ENCODE results near the gene S100A14. TPM values are rescaled to one million over a fixed set of nuclear protein-coding genes. Genes with fewer than 3 reads are reported as not detected.

The S100A14 gene
- polyA plus RNA-seq, 1 of the 3 experiments (the other 2 are of a cell fraction) = 0.15 TPM

DNA sequence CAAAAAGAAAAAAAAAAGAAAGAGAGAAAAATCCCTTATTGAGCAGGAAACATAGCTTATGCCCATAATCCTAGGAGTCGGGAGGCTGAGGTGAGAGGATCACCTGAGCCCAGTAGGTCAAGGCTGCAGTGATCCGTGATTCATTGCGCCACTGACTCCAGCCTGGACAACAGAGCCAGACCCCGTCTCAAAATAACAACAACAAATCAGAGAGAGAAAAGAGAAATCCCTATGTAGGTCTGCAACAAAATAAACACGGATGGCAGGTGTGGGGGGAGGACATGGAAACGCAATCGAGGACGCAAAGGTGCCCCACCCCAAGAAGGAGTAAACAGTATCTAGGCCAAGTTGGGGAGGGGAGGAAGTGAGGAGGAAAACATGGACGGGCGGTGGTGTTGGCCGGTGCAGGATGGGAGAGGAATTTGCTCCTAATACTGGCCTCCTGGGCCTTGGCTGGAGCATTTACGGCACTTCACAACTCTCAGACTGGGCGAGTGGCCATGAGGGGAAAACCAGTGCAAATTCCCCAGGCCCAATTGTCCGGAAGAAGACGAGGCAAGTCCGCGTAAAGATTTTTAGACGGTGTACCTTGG, 17.1 kb upstream of the S100A14 start:
- Histone ChIP-seq H3K9me2 (no peaks in the 10 kb centered on the region), H3K4me2 (no peak overlapping the region), H3K27me3 (ENCODE audit: insufficient read depth) (no peaks in the 10 kb centered on the region), H4K20me1 (ENCODE audit: insufficient read depth) (peaks cover 3% of the 10 kb centered on the region; the same call in 1 of the 2 replicates), H2AFZ (ENCODE audit: low read depth) (no peak overlapping the region), H3K9ac (no peak overlapping the region), H3K4me3 (ENCODE audit: low read depth in 2 of 2, low read length in 1 of 2) (peak overlapping the region in 1 of 2 experiments; percentile 4; a peak in 1 of 4 replicates), H3K4me1 (ENCODE audit: control insufficient read depth in 1 of 2, insufficient read depth in 2 of 2, low read depth in 1 of 2, low read length in 1 of 2) (no peaks in the 10 kb centered on the region; a peak in 1 of 4 replicates), H3K36me3 (replicated peaks in 1 of 2; ENCODE audit: control insufficient read depth in 1 of 2, insufficient read depth in 2 of 2, low read length in 1 of 2) (peaks cover 21 to 29% of the 10 kb centered on the region in 2 experiments), H3K79me2 (ENCODE audit: insufficient read depth) (peaks cover 47% of the 10 kb centered on the region), H3K9me3 (no peaks in the 10 kb centered on the region), H3F3A (replicated peaks; ENCODE audit: insufficient read depth) (peaks cover 20% of the 10 kb centered on the region), H3K27ac (ENCODE audit: low read depth in 2 of 2, low read length in 1 of 2) (no peak overlapping the region; a peak in 1 of 4 replicates)
- TF ChIP-seq, protein P1, sequence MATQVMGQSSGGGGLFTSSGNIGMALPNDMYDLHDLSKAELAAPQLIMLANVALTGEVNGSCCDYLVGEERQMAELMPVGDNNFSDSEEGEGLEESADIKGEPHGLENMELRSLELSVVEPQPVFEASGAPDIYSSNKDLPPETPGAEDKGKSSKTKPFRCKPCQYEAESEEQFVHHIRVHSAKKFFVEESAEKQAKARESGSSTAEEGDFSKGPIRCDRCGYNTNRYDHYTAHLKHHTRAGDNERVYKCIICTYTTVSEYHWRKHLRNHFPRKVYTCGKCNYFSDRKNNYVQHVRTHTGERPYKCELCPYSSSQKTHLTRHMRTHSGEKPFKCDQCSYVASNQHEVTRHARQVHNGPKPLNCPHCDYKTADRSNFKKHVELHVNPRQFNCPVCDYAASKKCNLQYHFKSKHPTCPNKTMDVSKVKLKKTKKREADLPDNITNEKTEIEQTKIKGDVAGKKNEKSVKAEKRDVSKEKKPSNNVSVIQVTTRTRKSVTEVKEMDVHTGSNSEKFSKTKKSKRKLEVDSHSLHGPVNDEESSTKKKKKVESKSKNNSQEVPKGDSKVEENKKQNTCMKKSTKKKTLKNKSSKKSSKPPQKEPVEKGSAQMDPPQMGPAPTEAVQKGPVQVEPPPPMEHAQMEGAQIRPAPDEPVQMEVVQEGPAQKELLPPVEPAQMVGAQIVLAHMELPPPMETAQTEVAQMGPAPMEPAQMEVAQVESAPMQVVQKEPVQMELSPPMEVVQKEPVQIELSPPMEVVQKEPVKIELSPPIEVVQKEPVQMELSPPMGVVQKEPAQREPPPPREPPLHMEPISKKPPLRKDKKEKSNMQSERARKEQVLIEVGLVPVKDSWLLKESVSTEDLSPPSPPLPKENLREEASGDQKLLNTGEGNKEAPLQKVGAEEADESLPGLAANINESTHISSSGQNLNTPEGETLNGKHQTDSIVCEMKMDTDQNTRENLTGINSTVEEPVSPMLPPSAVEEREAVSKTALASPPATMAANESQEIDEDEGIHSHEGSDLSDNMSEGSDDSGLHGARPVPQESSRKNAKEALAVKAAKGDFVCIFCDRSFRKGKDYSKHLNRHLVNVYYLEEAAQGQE (IDR thresholded peaks at IDR 0.05; ENCODE audit: low read depth, low read length) = no peak
- no peak for TF ChIP-seq GABPA (IDR thresholded peaks at IDR 0.05; ENCODE audit: low read depth)
- no peak for DNase-seq
- CTCF ChIA-PET = interaction anchor here (1.0 to 2.7 kb wide), 7 partner anchors 10 to 352 kb away, joined by 3 to 10 read pairs (median 6); partner anchors contain the start of gene S100A14
- 88% methylated on average over 18 of the region's 18 CpGs for WGBS (ENCODE audit: low lambda C conversion rate)
- POLR2A ChIA-PET = interaction anchor here (0.8 to 2.6 kb wide), 9 partner anchors 14 to 357 kb away, joined by 3 to 32 read pairs (median 4); partner anchors contain the start of genes RPS27 and SNAPIN

DNA sequence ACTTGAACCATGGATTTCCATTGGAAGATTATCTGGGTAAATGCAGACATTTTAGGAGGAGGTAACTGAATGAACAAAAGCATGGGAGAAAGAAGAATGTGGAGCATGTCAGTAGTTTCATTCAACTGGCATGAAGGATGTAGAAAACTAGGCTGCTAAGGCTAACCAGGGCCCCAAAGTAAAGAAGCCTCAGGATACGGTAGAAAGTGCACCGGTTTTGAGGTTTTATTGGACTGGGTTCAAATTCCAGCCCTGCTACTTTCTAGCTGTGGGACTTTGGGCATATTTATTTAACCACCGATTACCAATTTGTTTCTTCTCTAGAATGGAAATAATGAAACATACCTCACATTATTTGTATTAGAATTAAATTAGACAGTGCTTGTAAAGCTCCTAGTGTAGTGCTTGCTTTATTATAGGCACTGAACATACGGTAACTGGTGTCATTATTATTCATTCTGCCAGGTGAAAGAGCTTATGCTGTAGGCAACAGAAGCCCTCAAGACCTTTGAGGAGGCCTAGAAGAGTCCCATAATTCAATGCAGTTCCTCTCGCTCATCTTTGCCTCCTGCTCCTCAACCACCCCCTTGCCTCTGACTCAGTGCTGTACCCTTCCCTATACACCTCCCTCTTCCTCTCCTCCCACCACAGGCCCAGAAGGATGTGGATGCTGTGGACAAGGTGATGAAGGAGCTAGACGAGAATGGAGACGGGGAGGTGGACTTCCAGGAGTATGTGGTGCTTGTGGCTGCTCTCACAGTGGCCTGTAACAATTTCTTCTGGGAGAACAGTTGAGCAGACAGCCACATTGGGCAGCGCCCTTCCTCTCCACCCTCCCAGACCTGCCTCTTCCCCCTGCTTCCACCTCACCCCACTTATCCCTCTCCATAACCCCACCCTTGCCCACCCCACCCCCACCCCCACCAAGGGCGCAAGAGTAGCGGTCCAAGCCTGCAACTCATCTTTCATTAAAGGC, 15.2 kb upstream of the S100A14 start:
- DNase-seq = no peak
- Histone ChIP-seq H3F3A (replicated peaks; ENCODE audit: insufficient read depth) (peaks cover 12% of the 10 kb centered on the region), H3K9ac (no peak overlapping the region), H3K36me3 (replicated peaks in 1 of 2; ENCODE audit: control insufficient read depth in 1 of 2, insufficient read depth in 2 of 2, low read length in 1 of 2) (peaks cover 2 to 10% of the 10 kb centered on the region in 2 experiments), H3K4me1 (ENCODE audit: control insufficient read depth in 1 of 2, insufficient read depth in 2 of 2, low read depth in 1 of 2, low read length in 1 of 2) (peaks cover 10 to 11% of the 10 kb centered on the region in 2 experiments; a peak in 2 of 4 replicates), H3K27me3 (ENCODE audit: insufficient read depth) (no peaks in the 10 kb centered on the region), H3K9me3 (no peaks in the 10 kb centered on the region), H3K79me2 (ENCODE audit: insufficient read depth) (peaks cover 27% of the 10 kb centered on the region), H2AFZ (ENCODE audit: low read depth) (no peak overlapping the region), H3K9me2 (no peaks in the 10 kb centered on the region), H3K4me2 (no peak overlapping the region), H4K20me1 (ENCODE audit: insufficient read depth) (peaks cover 3% of the 10 kb centered on the region; the same call in 1 of the 2 replicates), H3K4me3 (ENCODE audit: low read depth in 2 of 2, low read length in 1 of 2) (no peak overlapping the region), H3K27ac (ENCODE audit: low read depth in 2 of 2, low read length in 1 of 2) (no peak overlapping the region)
- 81% methylated on average over 10 of the region's 10 CpGs for WGBS (ENCODE audit: low lambda C conversion rate)
- ChIA-PET POLR2A (no interaction called here), CTCF (interaction anchor here (0.6 to 8.3 kb wide), 2 partner anchors 15 to 120 kb away, joined by 3 to 62 read pairs; partner anchors contain the start of genes S100A14 and S100A16)
- TF ChIP-seq, protein P2, sequence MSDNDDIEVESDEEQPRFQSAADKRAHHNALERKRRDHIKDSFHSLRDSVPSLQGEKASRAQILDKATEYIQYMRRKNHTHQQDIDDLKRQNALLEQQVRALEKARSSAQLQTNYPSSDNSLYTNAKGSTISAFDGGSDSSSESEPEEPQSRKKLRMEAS (IDR thresholded peaks at IDR 0.05; ENCODE audit: low read depth) = no peak
- TF ChIP-seq SMC3 (IDR thresholded peaks at IDR 0.05; ENCODE audit: low read depth, low read length) = no peak
- no peak for TF ChIP-seq POLR2AphosphoS5 (IDR thresholded peaks at IDR 0.05; ENCODE audit: low read depth, low read length)
- TF ChIP-seq FOSL2 (IDR thresholded peaks at IDR 0.05; ENCODE audit: borderline replicate concordance, low read depth) = no peak
- no peak for TF ChIP-seq JUND (IDR thresholded peaks at IDR 0.05)
- TF ChIP-seq TEAD4 (IDR thresholded peaks at IDR 0.05; ENCODE audit: borderline replicate concordance, insufficient read depth) = no peak
- TF ChIP-seq RAD21 (IDR thresholded peaks at IDR 0.05; ENCODE audit: low read length) = no peak
- TF ChIP-seq, protein P1 (IDR thresholded peaks at IDR 0.05; ENCODE audit: low read depth, low read length) = no peak
- TF ChIP-seq RXRA (IDR thresholded peaks at IDR 0.05; ENCODE audit: borderline replicate concordance, low read depth) = no peak
- no peak for TF ChIP-seq SIN3A (IDR thresholded peaks at IDR 0.05; ENCODE audit: borderline replicate concordance, low read depth, low read length)
- no peak for TF ChIP-seq EP300 (IDR thresholded peaks at IDR 0.05; ENCODE audit: borderline replicate concordance in 1 of 2, low read depth in 1 of 2, low read length in 1 of 2)
- no peak for TF ChIP-seq CHD2 (IDR thresholded peaks at IDR 0.05; ENCODE audit: low read length, partially characterized antibody)
- no peak for TF ChIP-seq NRF1 (IDR thresholded peaks at IDR 0.05; ENCODE audit: low read depth, low read length)
- no peak for TF ChIP-seq YY1 (IDR thresholded peaks at IDR 0.05; ENCODE audit: low read depth)

All from SK-N-SH (cell line).